Mucosa of descending colon (tissue), 3 donors: ENCODE measurements around the gene TBCEL. TPM values are rescaled to one million over a fixed set of nuclear protein-coding genes. Genes with fewer than 3 reads are reported as not detected.
"Not testable (repeated sequence)": the region's sequence is repeated elsewhere in the genome, so short reads cannot be mapped to it uniquely, and the experiment has no call there.

Experiments
- ATAC-seq: fragments of 200-7000 bp; cut with Tn5 transposase; one replicate; pipeline ENCODE4 v1.9.1; 2020; ENCODE audit warnings: mild to moderate bottlenecking, moderate library complexity
- DNase-seq, 3 donors: peaks; one replicate each; pipeline ENCODE4 v3.0.0-alpha.2; 2020
- H3K36me3 ChIP-seq: fragments of 200-600 bp; one replicate; pipeline ENCODE4 v1.8.0; 2021; ENCODE audit warnings: low read depth, mild to moderate bottlenecking
- H3K4me1 ChIP-seq: fragments of 200-600 bp; one replicate; pipeline ENCODE4 v1.8.0; 2021; ENCODE audit warnings: low read depth, mild to moderate bottlenecking
- H3K4me3 ChIP-seq: fragments of 200-600 bp; one replicate; pipeline ENCODE4 v1.8.0; 2021; ENCODE audit warnings: mild to moderate bottlenecking
- H3K9me3 ChIP-seq: fragments of 200-600 bp; one replicate; pipeline ENCODE4 v1.8.0; 2021; ENCODE audit warnings: mild to moderate bottlenecking
- intact Hi-C, 2 donors: fragments of 100-400 bp; cut with DNase I in 1 of 2; cut with micrococcal nuclease in 1 of 2; formaldehyde crosslinking; loops; one replicate each; pipeline versions ENCODE4 v1.11.0 to v1.11.1; 2022; cut with DNase I, micrococcal nuclease
- total RNA-seq, 3 donors: library from RNA; stranded (reverse); fragmentation: NEBNext Ultra II Directional in 2 of 3; extraction: Animal tissue kit (Norgen Biotek cat#: 25700) in 2 of 3; gene quantifications; one replicate each; pipeline versions ENCODE4 v1.2.1 to v1.2.4, GENCODE V29; 2021 to 2023
- TF ChIP-seq, protein P1 (sequence below): fragments of 200-600 bp; IDR thresholded peaks from one replicate; pipeline ENCODE4 v1.8.0; 2022; ENCODE audit warnings: antibody characterized with exemption, mild to moderate bottlenecking
- donor health status: DM: no; HTN: no; CAD: no; lungs with moderate emphysema.
- donor health status: DM: no; HTN: no; CAD: no.
- donor health status: DM: no; HTN: yes; CAD: no.

Gene TBCEL
- total RNA-seq, 3 donors from 2014 or later = 11.7 to 36.5 (median 12.8) TPM

- DNase-seq (no peak), ATAC-seq (no peak)
- H3K36me3 ChIP-seq = no peaks in the 10 kb centered on the region
- intact Hi-C loops = no loop called here
- H3K4me3 ChIP-seq = no peak overlapping the region
- no peaks in the 10 kb centered on the region for H3K4me1 ChIP-seq
- H3K9me3 ChIP-seq = no peaks in the 10 kb centered on the region
- TF ChIP-seq, protein P1, sequence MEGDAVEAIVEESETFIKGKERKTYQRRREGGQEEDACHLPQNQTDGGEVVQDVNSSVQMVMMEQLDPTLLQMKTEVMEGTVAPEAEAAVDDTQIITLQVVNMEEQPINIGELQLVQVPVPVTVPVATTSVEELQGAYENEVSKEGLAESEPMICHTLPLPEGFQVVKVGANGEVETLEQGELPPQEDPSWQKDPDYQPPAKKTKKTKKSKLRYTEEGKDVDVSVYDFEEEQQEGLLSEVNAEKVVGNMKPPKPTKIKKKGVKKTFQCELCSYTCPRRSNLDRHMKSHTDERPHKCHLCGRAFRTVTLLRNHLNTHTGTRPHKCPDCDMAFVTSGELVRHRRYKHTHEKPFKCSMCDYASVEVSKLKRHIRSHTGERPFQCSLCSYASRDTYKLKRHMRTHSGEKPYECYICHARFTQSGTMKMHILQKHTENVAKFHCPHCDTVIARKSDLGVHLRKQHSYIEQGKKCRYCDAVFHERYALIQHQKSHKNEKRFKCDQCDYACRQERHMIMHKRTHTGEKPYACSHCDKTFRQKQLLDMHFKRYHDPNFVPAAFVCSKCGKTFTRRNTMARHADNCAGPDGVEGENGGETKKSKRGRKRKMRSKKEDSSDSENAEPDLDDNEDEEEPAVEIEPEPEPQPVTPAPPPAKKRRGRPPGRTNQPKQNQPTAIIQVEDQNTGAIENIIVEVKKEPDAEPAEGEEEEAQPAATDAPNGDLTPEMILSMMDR = no peak
Observed at GRCh38 chr11:121018746-121019145, 5.2 kb upstream of the TBCEL start.

DNA sequence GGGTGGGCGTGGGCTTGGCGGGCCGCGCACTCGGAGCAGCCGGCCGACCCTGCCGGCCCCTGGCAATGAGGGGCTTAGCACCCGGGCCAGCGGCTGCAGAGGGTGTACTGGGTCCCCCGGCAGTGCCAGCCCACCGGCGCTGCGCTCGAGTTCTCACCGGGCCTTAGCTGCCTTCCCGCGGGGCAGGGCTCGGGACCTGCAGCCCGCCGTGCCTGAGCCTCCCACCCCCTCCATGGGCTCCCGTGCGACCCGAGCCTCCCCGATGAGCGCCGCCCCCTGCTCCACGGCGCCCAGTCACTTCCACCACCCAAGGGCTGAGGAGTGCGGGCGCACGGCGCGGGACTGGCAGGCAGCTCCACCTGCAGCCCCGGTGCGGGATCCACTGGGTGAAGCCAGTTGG, 2.2 kb upstream of the TBCEL start:
- DNase-seq = peak in 1 of 3 donors; percentile 47
- intact Hi-C loops, H3K9me3 ChIP-seq, ATAC-seq, H3K36me3 ChIP-seq, H3K4me3 ChIP-seq, H3K4me1 ChIP-seq: not testable (repeated sequence)

DNA sequence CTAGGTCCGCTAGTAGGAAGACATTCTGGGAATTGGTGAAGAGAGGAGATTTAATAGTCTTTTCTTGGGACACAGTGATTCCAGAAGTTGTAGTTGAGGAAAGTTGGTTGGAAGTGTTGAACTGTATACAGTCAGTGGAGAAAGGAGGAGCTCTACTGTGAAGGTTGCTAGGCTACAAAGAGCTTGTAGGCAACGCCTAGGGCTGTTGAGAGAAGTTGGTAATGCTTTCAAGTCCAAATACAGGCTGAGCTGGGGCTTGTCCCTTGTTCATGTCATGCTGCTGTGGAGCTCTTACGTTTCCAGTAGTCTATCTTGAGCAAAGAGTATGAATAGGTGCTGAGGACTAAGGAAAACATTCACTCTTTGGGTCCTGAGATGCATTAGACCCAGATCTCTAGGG, 1.1 kb downstream of the TBCEL start:
- Histone ChIP-seq H3K9me3 (no peaks in the 10 kb centered on the region), H3K4me3 (no peak overlapping the region), H3K36me3 (no peaks in the 10 kb centered on the region), H3K4me1 (no peaks in the 10 kb centered on the region)
- TF ChIP-seq, protein P1 = no peak
- intact Hi-C loops = no loop called here
- ATAC-seq (peak; percentile 67), DNase-seq (no peak)

GRCh38 chr11:121029153-121029552, 5.3 kb downstream of the TBCEL start:
- no peak for ATAC-seq
- Histone ChIP-seq H3K9me3 (no peaks in the 10 kb centered on the region), H3K4me3 (no peak overlapping the region), H3K4me1 (no peaks in the 10 kb centered on the region), H3K36me3 (no peaks in the 10 kb centered on the region)
- DNase-seq = no peak
- TF ChIP-seq, protein P1 = no peak
- intact Hi-C loops = no loop called here

DNA sequence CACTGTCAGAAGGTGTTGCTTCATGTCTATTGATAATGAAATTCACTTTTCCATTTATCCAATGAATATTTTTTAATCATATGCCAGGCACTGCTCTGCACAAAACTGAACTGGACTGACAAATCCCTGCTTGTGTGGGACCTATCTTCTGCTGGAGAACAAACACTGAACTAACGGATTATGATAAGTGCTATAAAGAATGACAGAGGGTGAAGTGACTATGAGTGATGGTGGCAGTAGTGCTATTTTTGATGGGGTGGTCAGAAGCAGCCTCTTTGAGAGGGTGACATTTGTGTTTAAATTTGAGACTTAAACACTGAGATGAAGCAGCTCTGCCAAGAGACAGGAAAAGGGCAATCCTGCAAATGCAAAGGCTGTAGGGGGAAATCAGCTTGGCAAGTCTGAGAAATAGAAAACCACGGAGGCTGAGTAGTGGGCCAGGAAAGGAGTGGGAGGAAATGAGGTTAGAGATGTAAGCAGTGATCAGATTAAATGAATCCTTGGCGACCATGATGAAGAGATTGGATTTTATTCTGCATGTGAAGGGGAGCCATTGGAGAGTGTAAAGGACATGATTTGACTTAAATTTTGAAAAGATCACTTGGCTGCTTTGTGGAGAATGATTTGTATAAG, 6.0 kb downstream of the TBCEL start:
- Histone ChIP-seq H3K36me3 (no peaks in the 10 kb centered on the region), H3K4me3 (no peak overlapping the region), H3K4me1 (no peaks in the 10 kb centered on the region), H3K9me3 (no peaks in the 10 kb centered on the region)
- DNase-seq = no peak
- intact Hi-C loops = no loop called here
- TF ChIP-seq, protein P1 = no peak
- ATAC-seq = no peak

- TF ChIP-seq, protein P1 = no peak
- H3K4me1 ChIP-seq = no peaks in the 10 kb centered on the region
- H3K9me3 ChIP-seq = no peaks in the 10 kb centered on the region
- H3K36me3 ChIP-seq = no peaks in the 10 kb centered on the region
- no peak overlapping the region for H3K4me3 ChIP-seq
- no peak for DNase-seq
- ATAC-seq = no peak
- intact Hi-C loops = no loop called here
Observed at GRCh38 chr11:121031167-121031566, 7.3 kb downstream of the TBCEL start.

GRCh38 chr11:121031648-121032047, 7.7 kb downstream of the TBCEL start:
- intact Hi-C loops = not testable (repeated sequence)

More at GRCh38 chr11:121031648-121032047, 7.7 kb downstream of the TBCEL start:
- H3K4me1 ChIP-seq, H3K36me3 ChIP-seq, H3K9me3 ChIP-seq, DNase-seq, H3K4me3 ChIP-seq, ATAC-seq: not testable (repeated sequence)
